ENCODE measurements around the gene PACS1.

PACS1 gene

GRCh38 chr11:66232769-66233168 is 162.7 kb downstream of the PACS1 start:
- no peak for DNase-seq (ENCODE audit: low read depth in 2 of 2)
- TF ChIP-seq CTCF (IDR thresholded peaks at IDR 0.05; ENCODE audit: low read depth, low read length) = no peak
- no peak overlapping the region for H3K4me3 ChIP-seq (replicated peaks in 1 of 2; ENCODE audit: low read depth in 2 of 2, low read length in 2 of 2)

- no peak for DNase-seq (ENCODE audit: low read depth in 2 of 2)
- no peak for TF ChIP-seq CTCF (IDR thresholded peaks at IDR 0.05; ENCODE audit: low read depth, low read length)
- H3K4me3 ChIP-seq (replicated peaks in 1 of 2; ENCODE audit: low read depth in 2 of 2, low read length in 2 of 2) = no peak overlapping the region
Measured at GRCh38 chr11:66233301-66233700, 163.2 kb downstream of the PACS1 start.

GRCh38 chr11:66235141-66235540 is 165.1 kb downstream of the PACS1 start:
- DNase-seq (ENCODE audit: low read depth in 2 of 2) = no peak
- TF ChIP-seq CTCF (IDR thresholded peaks at IDR 0.05; ENCODE audit: low read depth, low read length) = no peak

GRCh38 chr11:66237867-66238266 is 167.8 kb downstream of the PACS1 start:
- no peak for TF ChIP-seq CTCF (IDR thresholded peaks at IDR 0.05; ENCODE audit: low read depth, low read length)
- H3K4me3 ChIP-seq (replicated peaks in 1 of 2; ENCODE audit: low read depth in 2 of 2, low read length in 2 of 2) = no peak overlapping the region
- DNase-seq (ENCODE audit: low read depth in 2 of 2) = no peak

More at GRCh38 chr11:66235141-66235540, 165.1 kb downstream of the PACS1 start:
- no peak overlapping the region for H3K4me3 ChIP-seq (replicated peaks in 1 of 2; ENCODE audit: low read depth in 2 of 2, low read length in 2 of 2)

- no peak for TF ChIP-seq CTCF (IDR thresholded peaks at IDR 0.05; ENCODE audit: low read depth, low read length)
- H3K4me3 ChIP-seq (replicated peaks in 1 of 2; ENCODE audit: low read depth in 2 of 2, low read length in 2 of 2) = no peak overlapping the region
- no peak for DNase-seq (ENCODE audit: low read depth in 2 of 2)
Measured at GRCh38 chr11:66238786-66239413, 168.8 kb downstream of the PACS1 start.

GRCh38 chr11:66239511-66239910 is 169.4 kb downstream of the PACS1 start:
- no peak for TF ChIP-seq CTCF (IDR thresholded peaks at IDR 0.05; ENCODE audit: low read depth, low read length)
- no peak for DNase-seq (ENCODE audit: low read depth in 2 of 2)
- H3K4me3 ChIP-seq (replicated peaks in 1 of 2; ENCODE audit: low read depth in 2 of 2, low read length in 2 of 2) = no peak overlapping the region
